HG03025 (cell line): ENCODE data around the gene TMEM129.
"Not testable (repeated sequence)": the region's sequence is repeated elsewhere in the genome, so short reads cannot be mapped to it uniquely, and the experiment has no call there.

Source experiments
- ATAC-seq: cut with Tn5 transposase; IDR thresholded peaks from one replicate; pipeline ENCODE4 v1.9.1; 2021; ENCODE audit warnings: mild to moderate bottlenecking, moderate library complexity; ENCODE audit not compliant: unreplicated experiment, low FRiP score

TMEM129 gene

GRCh38 chr4:1674682-1675081 is 46.4 kb downstream of the TMEM129 start:
- ATAC-seq: no peak

GRCh38 chr4:1673671-1674070 is 47.5 kb downstream of the TMEM129 start:
- ATAC-seq: no peak

- ATAC-seq: not testable (repeated sequence)
Observed at GRCh38 chr4:1671011-1671410, 50.1 kb downstream of the TMEM129 start.

DNA sequence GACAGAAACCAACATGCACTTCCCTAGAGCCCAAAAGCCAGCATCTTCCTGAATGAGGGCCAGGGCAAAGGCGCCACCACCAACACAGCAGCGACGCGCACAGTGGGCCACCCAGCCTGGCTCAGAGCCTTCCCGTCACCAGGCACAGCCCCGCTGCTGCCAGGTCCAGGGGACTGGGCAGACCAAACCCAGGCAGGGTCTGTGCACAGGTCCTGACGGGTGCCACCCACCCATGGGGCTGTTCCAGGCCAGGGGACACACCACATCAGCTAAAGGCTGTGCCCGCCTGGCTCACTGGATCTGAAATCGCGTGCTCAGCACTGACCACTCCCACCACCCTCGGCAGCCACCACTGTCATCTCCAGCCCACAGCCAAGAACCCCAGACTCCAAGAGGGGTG is 50.8 kb downstream of the TMEM129 start:
- ATAC-seq: no peak

DNA sequence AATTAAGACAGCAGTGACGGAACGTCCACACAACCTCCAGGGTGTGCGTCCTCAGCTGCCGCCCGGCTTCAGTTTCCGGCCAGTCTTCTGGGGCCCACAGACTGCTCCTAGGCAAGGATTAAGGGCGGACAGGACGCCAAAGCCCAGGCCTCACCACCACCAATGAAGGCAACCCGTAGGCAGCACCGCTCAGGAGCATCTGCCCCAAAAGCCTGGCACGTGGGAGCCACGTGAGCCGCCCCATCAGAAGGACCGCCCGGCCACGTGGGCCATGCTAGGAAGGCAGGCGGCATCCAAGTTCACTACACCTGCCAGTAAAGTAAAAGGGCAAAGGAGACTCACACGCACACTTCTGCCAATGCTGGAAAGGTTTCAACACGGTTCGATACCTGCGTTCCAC is 51.3 kb downstream of the TMEM129 start:
- no peak for ATAC-seq

DNA sequence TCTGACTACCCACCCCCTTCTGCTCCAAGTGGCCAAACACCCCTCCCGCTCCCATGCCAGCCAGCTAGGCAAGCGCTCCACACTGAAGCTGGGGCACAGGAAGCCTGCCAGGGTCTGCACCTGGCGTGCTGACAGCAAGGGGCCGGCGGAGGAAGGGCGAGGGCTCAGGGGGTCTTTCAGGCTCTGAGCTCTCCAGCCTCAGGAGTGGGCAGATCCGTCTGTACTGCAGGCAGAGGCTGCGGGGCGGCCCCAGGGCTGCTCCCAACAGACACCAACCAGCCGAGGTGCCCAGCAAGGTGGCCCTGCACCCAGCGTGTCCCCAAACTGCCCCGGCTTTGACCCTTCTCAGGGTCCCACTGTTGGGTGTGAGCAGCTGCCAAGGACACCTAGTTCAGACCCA is 51.9 kb downstream of the TMEM129 start:
- ATAC-seq: no peak

- ATAC-seq: no peak
Observed at GRCh38 chr4:1668488-1668840, 52.7 kb downstream of the TMEM129 start.

DNA sequence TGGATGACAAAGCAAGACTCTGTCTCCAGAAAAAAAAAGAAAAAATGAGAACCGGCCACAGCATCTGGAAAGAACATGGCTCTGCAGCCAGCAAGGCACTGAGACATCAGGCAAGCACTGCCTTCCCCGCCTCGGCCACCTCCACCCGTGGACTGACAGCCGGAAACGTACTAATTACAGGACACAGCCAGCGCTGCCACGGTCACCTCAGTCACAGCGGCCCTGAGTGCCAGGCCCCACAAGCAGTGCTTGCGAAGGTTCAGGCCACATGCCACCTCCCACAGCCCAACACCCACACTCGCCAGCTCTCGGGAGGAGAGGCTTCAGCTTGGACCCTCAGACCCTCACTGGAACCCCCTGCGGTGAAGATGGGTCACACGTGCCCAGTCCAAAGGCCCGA is 53.9 kb downstream of the TMEM129 start:
- ATAC-seq: no peak

- ATAC-seq: no peak
Observed at GRCh38 chr4:1666391-1666790, 54.7 kb downstream of the TMEM129 start.
